Measurements from ENCODE around the gene SGO2.

DNA sequence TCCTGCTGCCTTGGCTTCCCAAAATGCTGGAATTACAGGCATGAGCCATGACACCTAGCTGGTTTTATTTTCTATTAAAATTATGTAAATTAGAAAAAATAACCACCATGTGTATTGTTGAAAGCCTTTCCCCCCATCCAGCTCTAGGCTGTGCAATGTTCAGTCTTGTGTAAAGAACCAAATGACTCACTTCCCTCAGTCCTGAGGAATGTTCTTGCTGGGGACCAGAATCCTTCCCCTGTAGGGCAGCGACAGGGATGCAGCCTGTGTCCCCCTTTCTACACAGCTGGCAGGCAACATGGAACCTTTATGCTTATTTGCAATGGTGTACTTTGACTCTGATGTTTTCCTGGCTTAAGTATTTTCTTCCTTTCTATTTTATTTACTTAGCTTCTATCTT is 89.2 kb downstream of the SGO2 start:
- TF ChIP-seq, protein P1, sequence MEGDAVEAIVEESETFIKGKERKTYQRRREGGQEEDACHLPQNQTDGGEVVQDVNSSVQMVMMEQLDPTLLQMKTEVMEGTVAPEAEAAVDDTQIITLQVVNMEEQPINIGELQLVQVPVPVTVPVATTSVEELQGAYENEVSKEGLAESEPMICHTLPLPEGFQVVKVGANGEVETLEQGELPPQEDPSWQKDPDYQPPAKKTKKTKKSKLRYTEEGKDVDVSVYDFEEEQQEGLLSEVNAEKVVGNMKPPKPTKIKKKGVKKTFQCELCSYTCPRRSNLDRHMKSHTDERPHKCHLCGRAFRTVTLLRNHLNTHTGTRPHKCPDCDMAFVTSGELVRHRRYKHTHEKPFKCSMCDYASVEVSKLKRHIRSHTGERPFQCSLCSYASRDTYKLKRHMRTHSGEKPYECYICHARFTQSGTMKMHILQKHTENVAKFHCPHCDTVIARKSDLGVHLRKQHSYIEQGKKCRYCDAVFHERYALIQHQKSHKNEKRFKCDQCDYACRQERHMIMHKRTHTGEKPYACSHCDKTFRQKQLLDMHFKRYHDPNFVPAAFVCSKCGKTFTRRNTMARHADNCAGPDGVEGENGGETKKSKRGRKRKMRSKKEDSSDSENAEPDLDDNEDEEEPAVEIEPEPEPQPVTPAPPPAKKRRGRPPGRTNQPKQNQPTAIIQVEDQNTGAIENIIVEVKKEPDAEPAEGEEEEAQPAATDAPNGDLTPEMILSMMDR (IDR thresholded peaks at IDR 0.05), result no peak
- TF ChIP-seq POLR2AphosphoS5 (IDR thresholded peaks at IDR 0.05) (no peak), POLR2A (IDR thresholded peaks at IDR 0.05) (no peak)
